ENCODE measurements around the gene WFIKKN2. TPM values are rescaled to one million over a fixed set of nuclear protein-coding genes. Genes with fewer than 3 reads are reported as not detected.
"Not testable (repeated sequence)": the region's sequence is repeated elsewhere in the genome, so short reads cannot be mapped to it uniquely, and the experiment has no call there.

WFIKKN2 gene
- total RNA-seq, 1 donor from 2014 or later = not detected

GRCh38 chr17:50800196-50800700 is 35.1 kb upstream of the WFIKKN2 start:
- no peak for TF ChIP-seq CTCF (IDR thresholded peaks at IDR 0.05)
- H3K27me3 ChIP-seq = no peaks in the 10 kb centered on the region
- no peak for DNase-seq (ENCODE audit: low spot score in 2 of 2)
- no peak overlapping the region for H3K4me3 ChIP-seq
- H3K36me3 ChIP-seq = no peaks in the 10 kb centered on the region
- intact Hi-C loops (cut with DNase I) = no loop called here
- H3K27ac ChIP-seq = no peak overlapping the region
- no peaks in the 10 kb centered on the region for H3K9me3 ChIP-seq
- H3K4me1 ChIP-seq = no peaks in the 10 kb centered on the region

GRCh38 chr17:50802609-50803571 is 32.5 kb upstream of the WFIKKN2 start:
- no peak overlapping the region for H3K4me3 ChIP-seq
- no peak for DNase-seq (ENCODE audit: low spot score in 2 of 2)
- no peaks in the 10 kb centered on the region for H3K36me3 ChIP-seq
- H3K27ac ChIP-seq = no peak overlapping the region
- H3K27me3 ChIP-seq = no peaks in the 10 kb centered on the region
- intact Hi-C loops (cut with DNase I) = no loop called here
- no peak for TF ChIP-seq CTCF (IDR thresholded peaks at IDR 0.05)
- no peaks in the 10 kb centered on the region for H3K9me3 ChIP-seq
- H3K4me1 ChIP-seq = no peaks in the 10 kb centered on the region

GRCh38 chr17:50803676-50804075 is 31.7 kb upstream of the WFIKKN2 start:
- H3K9me3 ChIP-seq = no peaks in the 10 kb centered on the region
- no peaks in the 10 kb centered on the region for H3K27me3 ChIP-seq
- H3K4me1 ChIP-seq = no peaks in the 10 kb centered on the region
- no peaks in the 10 kb centered on the region for H3K36me3 ChIP-seq
- H3K4me3 ChIP-seq = no peak overlapping the region
- H3K27ac ChIP-seq = no peak overlapping the region
- intact Hi-C loops (cut with DNase I) = no loop called here
- no peak for DNase-seq (ENCODE audit: low spot score in 2 of 2)
- TF ChIP-seq CTCF (IDR thresholded peaks at IDR 0.05) = no peak

GRCh38 chr17:50804749-50805475 is 30.5 kb upstream of the WFIKKN2 start:
- H3K9me3 ChIP-seq; H3K27me3 ChIP-seq; H3K36me3 ChIP-seq; intact Hi-C loops (cut with DNase I); DNase-seq (ENCODE audit: low spot score in 2 of 2); H3K4me3 ChIP-seq; H3K27ac ChIP-seq; H3K4me1 ChIP-seq: not testable (repeated sequence)

GRCh38 chr17:50805486-50805885 is 29.9 kb upstream of the WFIKKN2 start:
- Histone ChIP-seq H3K4me3 (no peak overlapping the region), H3K4me1 (no peaks in the 10 kb centered on the region), H3K27me3 (no peaks in the 10 kb centered on the region), H3K27ac (no peak overlapping the region), H3K36me3 (no peaks in the 10 kb centered on the region), H3K9me3 (no peaks in the 10 kb centered on the region)
- no peak for TF ChIP-seq CTCF (IDR thresholded peaks at IDR 0.05)
- no peak for DNase-seq (ENCODE audit: low spot score in 2 of 2)
- intact Hi-C loops (cut with DNase I) = no loop called here

GRCh38 chr17:50806141-50806643 is 29.2 kb upstream of the WFIKKN2 start:
- TF ChIP-seq CTCF (IDR thresholded peaks at IDR 0.05) = peak in 1 of 3 experiments; percentile 15
- no peaks in the 10 kb centered on the region for H3K36me3 ChIP-seq
- no peak overlapping the region for H3K27ac ChIP-seq
- H3K4me1 ChIP-seq = no peaks in the 10 kb centered on the region
- no peaks in the 10 kb centered on the region for H3K27me3 ChIP-seq
- H3K9me3 ChIP-seq = no peaks in the 10 kb centered on the region
- no peak for DNase-seq (ENCODE audit: low spot score in 2 of 2)
- intact Hi-C loops (cut with DNase I) = no loop called here
- H3K4me3 ChIP-seq = no peak overlapping the region

Data from ascending aorta (tissue), 2 donors.